Small intestine (tissue), 7 donors: ENCODE results near the gene TOMM20L. TPM values are rescaled to one million over a fixed set of nuclear protein-coding genes. Genes with fewer than 3 reads are reported as not detected.
"Not testable (repeated sequence)": the region's sequence is repeated elsewhere in the genome, so short reads cannot be mapped to it uniquely, and the experiment has no call there.

Experiments used
- DNase-seq, 2 donors: peaks; one replicate each; pipeline versions ENCODE4 v3.0.0 to v3.0.0-alpha.2; 2013
- FAIRE-seq: peaks from 2 replicates; lab custom pipeline; 2012; peaks lifted over from hg19 to GRCh38; lab: Jason Lieb, UNC
- H3K27ac ChIP-seq, 3 donors: one replicate each; pipeline ENCODE4 v1.5.1; 2013; ENCODE audit warnings: low read length in 2 of 3, mild to moderate bottlenecking in 2 of 3, control low read depth in 1 of 3, inconsistent platforms in 1 of 3, low read depth in 1 of 3, moderate library complexity in 1 of 3
- H3K27me3 ChIP-seq, 3 donors: one replicate each; pipeline ENCODE4 v1.6.1; 2013; ENCODE audit warnings: low read length in 3 of 3, inconsistent platforms in 1 of 3; ENCODE audit not compliant: control insufficient read depth in 3 of 3, insufficient read depth in 3 of 3
- H3K36me3 ChIP-seq, 3 donors: one replicate each; pipeline ENCODE4 v1.6.1; 2013; ENCODE audit warnings: low read length in 3 of 3, inconsistent platforms in 1 of 3, low read depth in 1 of 3, mild to moderate bottlenecking in 1 of 3, moderate library complexity in 1 of 3; ENCODE audit not compliant: control insufficient read depth in 3 of 3, insufficient read depth in 2 of 3
- H3K4me1 ChIP-seq, 3 donors: one replicate each; pipeline ENCODE4 v1.6.1; 2013; ENCODE audit warnings: low read length in 2 of 3, inconsistent platforms in 1 of 3, low read depth in 1 of 3, mild to moderate bottlenecking in 1 of 3, moderate library complexity in 1 of 3; ENCODE audit not compliant: control insufficient read depth in 3 of 3, insufficient read depth in 2 of 3
- H3K4me3 ChIP-seq, 3 donors: one replicate each; pipeline ENCODE4 v1.5.1; 2013; ENCODE audit warnings: low read length in 3 of 3, control low read depth in 1 of 3, inconsistent platforms in 1 of 3, low read depth in 1 of 3, mild to moderate bottlenecking in 1 of 3, moderate library complexity in 1 of 3
- H3K9me3 ChIP-seq, 2 donors: one replicate each; pipeline ENCODE4 v1.6.1; 2013; ENCODE audit warnings: low read depth in 1 of 2, low read length in 1 of 2; ENCODE audit not compliant: control insufficient read depth in 2 of 2, insufficient read depth in 1 of 2
- WGBS, 3 donors: extraction: QIAGEN DNeasy Blood & Tissue Kit; methylation state at CpG; one replicate each; pipeline ENCODE4 v1.1.7; 2013; 5-methylcytosine and 5-hydroxymethylcytosine counted together
- polyA plus RNA-seq, 4 donors: library from polyadenylated mRNA; stranded (reverse) in 3 of 4; unstranded in 1 of 4; fragments of 200-250 nt in 3 of 4; fragments of 120-200 nt in 1 of 4; gene quantifications; one replicate each; pipeline versions ENCODE4 v1.2.1 to v1.2.3, GENCODE V29; 2013
- donor health status: healthy with polysubstance abuse.
- donor health status: control.
- donor health status: control.
- donor health status: Bipolar disorder and iron deficiency.
- donor health status: healthy.

The TOMM20L gene
- polyA plus RNA-seq, 4 donors = 0.38 TPM; not detected in 3

DNA sequence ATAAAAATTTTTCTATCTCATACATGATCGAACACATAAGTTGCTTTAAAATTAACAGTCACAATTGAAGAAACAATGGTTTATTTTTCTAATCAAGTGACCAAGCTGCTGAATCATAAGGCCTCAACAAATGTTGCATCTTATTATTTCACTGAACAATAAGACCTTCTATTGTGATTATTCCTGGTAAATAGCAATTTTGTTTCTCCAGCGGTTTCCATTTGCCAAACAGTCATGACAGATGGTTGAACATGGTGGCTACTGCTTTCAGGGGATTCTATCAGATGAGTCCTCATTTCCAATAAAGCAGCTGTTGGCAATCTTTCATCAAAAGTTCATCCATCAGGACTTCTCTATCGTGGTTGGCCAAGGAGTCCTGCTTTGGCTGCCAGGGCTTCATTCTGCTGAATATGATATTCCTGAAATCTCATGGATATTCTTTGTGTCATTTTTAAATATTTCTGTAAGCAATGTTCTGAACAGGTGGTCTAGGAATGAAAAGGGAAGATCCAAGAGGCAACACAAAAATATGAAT lies 13.0 kb downstream of the TOMM20L start:
- Histone ChIP-seq H3K4me1 (no peaks in the 10 kb centered on the region), H3K27ac (no peak overlapping the region), H3K27me3 (no peaks in the 10 kb centered on the region), H3K36me3 (peaks cover 6 to 26% (median 7%) of the 10 kb centered on the region in 3 donors), H3K4me3 (no peak overlapping the region), H3K9me3 (no peaks in the 10 kb centered on the region)
- FAIRE-seq = no peak
- DNase-seq = no peak
- 94 to 98% (median 97%) methylated on average over 3 of the region's 3 CpGs for WGBS, 3 donors

DNA sequence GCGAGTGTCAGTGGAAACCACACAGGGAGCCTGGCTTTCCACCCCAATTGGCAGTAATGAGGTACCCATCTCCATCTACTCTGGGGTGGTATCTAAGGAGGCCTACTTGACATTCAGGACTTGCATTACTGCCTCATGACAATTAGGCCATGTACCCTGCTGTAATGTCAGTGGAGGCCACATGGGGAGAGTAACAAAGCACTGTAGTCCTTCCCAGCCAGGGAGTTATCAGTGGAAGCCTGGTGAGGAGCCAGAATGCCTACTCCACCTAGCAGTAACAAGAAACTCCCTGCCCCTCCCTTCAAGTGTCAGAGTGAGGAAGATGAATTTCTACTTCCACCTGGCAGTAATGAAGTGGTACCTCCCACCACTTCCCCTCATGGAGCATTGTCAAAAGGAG lies 19.1 kb downstream of the TOMM20L start:
- Histone ChIP-seq H3K4me1 (no peaks in the 10 kb centered on the region), H3K27ac (no peak overlapping the region), H3K36me3 (peaks cover 3 to 41% (median 8%) of the 10 kb centered on the region in 3 donors), H3K27me3 (no peaks in the 10 kb centered on the region), H3K4me3 (no peak overlapping the region), H3K9me3 (peaks cover 0 to 6% of the 10 kb centered on the region in 2 donors)
- peak in 1 of 2 donors; percentile 20 for DNase-seq
- 88 to 96% (median 94%) methylated on average over 1 of the region's 1 CpG for WGBS, 3 donors
- FAIRE-seq = no peak

DNA sequence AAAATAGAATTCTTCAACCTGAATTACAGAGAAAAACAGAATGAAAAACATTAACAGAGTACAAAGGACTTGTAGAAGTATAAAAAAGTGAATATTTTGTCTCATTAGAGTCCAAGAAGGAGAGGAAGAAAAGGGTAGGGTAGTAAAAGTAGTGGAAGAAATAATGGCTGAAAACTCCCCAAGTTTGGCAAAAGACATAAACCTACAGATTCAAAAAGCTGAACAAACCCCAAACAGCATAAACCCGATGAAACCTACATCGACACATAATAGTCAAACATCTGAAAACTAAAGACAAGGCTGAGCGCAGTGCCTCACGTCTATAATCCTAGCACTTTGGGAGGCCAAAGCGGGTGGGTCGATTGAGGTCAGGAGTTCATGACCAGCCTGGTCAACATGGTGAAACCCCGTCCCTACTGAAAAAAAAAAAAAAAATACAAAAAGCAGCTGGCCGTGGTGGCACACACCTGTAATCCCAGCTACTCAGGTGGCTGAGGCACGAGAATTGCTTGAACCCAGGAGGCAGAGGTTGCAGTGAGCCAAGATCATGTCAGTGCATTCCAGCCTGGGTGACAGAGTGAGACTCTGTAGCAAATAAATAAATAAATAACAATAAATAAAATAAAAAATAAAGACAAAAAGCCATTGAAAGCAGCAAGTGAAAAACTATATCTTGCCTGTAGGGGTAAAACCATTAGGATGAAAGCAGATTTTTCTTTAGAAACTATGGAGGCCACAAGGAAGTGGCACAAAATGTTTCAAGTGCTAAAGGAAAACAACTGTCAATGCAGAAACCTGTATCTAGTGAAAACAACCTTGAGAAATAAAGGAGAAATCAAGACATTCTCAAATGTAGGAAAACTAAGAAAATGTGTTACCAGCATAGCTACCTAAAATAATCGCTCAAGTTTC lies 20.2 kb downstream of the TOMM20L start:
- Histone ChIP-seq H3K27me3 (no peaks in the 10 kb centered on the region), H3K4me3 (no peak overlapping the region), H3K9me3 (peaks cover 0 to 6% of the 10 kb centered on the region in 2 donors), H3K27ac (no peak overlapping the region), H3K4me1 (no peaks in the 10 kb centered on the region), H3K36me3 (peaks cover 0 to 37% (median 6%) of the 10 kb centered on the region in 3 donors)
- FAIRE-seq (no peak), DNase-seq (no peak)
- 97 to 100% (median 97%) methylated on average over 10 of the region's 10 CpGs for WGBS, 3 donors

DNA sequence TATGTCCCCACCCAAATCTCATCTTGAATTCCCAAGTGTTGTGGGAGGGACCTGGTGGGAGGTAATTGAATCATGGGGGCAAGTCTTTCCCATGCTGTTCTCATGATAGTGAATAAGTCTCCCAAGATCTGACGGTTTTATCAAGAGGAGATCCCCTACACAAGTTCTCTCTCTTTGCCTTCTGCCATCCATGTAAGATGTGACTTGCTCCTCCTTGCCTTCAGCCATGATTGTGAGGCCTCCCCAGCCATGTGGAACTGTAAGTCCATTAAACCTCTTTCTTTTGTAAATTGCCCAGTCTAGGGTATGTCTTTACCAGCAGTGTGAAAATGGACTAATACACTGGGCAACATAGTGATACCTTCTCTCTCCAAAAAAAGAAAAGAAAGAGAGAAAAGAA lies 21.2 kb downstream of the TOMM20L start:
- peaks cover 0 to 29% (median 2%) of the 10 kb centered on the region in 3 donors for H3K36me3 ChIP-seq
- WGBS, 3 donors = 94 to 100% (median 95%) methylated on average over 1 of the region's 1 CpG
- not testable (repeated sequence) for FAIRE-seq, DNase-seq, H3K27ac ChIP-seq, H3K27me3 ChIP-seq, H3K4me3 ChIP-seq, H3K4me1 ChIP-seq, H3K9me3 ChIP-seq

DNA sequence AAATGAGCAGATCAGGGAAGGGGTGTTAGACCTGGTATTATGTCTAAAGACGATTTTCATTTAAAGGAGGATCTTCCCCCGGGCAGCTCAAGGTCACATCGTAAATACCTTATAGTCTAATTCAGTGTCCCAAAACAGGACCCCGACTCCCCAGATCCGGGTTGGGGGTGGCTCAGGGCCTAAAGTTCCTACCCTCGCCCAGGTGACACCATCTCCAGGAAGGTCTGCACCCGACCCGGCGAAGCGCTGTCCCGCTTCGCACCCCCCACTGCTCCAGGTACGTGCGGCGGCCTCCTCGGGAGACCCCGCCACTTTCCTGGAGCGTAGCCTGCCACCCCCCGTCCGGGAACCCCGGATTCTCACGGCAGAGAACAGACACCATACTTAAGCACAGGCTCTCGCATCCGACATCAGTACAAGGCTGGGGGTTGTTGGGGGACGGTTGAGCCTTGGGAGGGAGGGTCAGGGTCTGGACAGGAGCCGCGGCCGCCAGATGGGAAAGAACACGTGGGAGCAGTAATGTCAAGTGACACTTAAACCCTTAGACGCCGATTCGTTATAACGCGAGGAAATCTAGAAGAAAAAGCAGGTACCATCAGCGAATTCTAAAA lies 31.0 kb downstream of the TOMM20L start:
- peak; percentile 61 to 87 for DNase-seq
- peaks cover 0 to 7% (median 2%) of the 10 kb centered on the region in 3 donors for H3K36me3 ChIP-seq
- peak overlapping the region; percentile 68 to 84 (median 78) for H3K4me3 ChIP-seq
- FAIRE-seq = no peak
- H3K4me1 ChIP-seq = peaks cover 0 to 4% (median 0%) of the 10 kb centered on the region in 3 donors
- H3K9me3 ChIP-seq = no peaks in the 10 kb centered on the region
- 0 to 1% (median 0%) methylated on average over 35 of the region's 35 CpGs for WGBS, 3 donors
- H3K27ac ChIP-seq = peak overlapping the region; percentile 61 to 92 (median 88)
- H3K27me3 ChIP-seq = no peaks in the 10 kb centered on the region

DNA sequence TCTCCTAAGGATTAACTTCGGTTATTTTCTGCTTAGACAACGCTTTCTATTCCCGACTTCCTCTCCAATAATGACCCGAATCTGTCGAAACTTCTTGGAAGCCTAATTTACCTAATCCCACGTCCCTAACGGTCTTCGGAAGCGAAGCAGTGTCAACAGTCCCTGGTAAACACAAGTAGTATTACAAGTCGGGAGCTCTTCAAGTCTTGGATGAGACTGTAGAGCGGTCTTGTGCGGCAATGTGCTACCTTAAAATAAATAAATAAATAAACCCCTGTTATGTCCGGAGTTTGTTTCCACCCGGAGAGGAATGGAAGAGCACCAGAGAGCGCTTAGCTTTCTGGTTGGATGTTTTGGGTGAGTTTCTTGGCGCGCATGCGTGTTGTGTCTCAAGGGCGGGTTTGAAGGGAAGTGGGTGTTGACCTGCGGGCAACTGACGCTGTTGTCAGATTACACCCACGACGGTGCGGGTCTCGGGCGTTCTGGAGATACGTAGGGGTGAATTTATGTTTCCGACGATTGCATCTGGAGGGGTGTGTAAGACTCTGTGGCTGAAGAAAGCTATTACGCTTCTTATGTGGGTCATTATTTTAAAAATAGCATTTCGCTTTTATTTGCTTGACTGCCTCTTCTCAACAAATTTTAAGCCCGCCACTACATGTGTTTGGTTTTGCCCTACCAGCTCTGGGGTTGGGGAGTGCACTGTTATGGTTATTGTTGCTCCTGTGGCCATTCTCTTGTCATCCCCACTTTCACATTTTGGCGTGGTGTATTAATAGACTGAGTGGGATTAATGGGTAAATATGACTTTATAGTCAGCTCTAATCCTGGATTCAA lies 31.8 kb downstream of the TOMM20L start, which contains the start of the genes KIAA0586 and TIMM9:
TSS of gene KIAA0586 (plus strand) at position 439 of the 837 bp plus-strand sequence. CDS start 546 bp downstream, outside the sequence.
TSS of gene TIMM9 (minus strand) at position 251 of the 837 bp plus-strand sequence. CDS start 15,586 bp downstream, outside the sequence.
- peak; percentile 98 to 99 for DNase-seq
- 0% methylated on average over 33 of the region's 33 CpGs for WGBS, 3 donors
- no peaks in the 10 kb centered on the region for H3K27me3 ChIP-seq
- H3K36me3 ChIP-seq = peaks cover 0 to 4% (median 2%) of the 10 kb centered on the region in 3 donors
- peak within 1 kb of the TSS; percentile 77 to 92 (median 88) for H3K27ac ChIP-seq
- no peaks in the 10 kb centered on the region for H3K9me3 ChIP-seq
- no peak for FAIRE-seq
- H3K4me1 ChIP-seq = peaks cover 0 to 4% (median 0%) of the 10 kb centered on the region in 3 donors
- peak within 1 kb of the TSS; percentile 68 to 84 (median 78) for H3K4me3 ChIP-seq

DNA sequence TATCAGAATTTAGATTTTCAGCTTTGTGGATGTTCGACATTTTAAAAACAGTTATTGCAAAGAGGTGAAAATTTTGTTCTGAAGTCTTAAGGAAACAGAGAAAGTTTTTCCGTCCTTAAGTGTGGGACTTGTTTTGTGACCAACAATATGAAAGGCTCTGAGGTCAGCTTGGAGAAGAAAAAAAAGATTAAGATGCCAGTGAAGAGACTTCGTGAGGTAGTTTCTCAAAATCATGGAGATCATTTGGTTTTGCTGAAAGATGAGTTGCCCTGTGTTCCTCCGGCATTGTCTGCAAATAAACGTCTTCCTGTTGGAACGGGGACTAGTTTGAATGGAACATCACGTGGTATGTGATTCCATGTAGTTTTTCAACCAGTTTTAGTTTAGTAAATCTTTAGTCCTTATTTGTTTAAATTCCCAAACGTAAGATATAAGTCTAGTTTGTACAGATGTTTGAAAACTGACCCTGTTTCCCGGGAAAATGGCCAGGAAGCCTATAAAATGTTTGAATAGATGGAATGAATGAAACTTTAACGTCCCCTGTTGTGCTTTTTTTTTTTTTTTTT lies 32.5 kb downstream of the TOMM20L start:
- no peak for FAIRE-seq
- no peaks in the 10 kb centered on the region for H3K9me3 ChIP-seq
- H3K4me3 ChIP-seq = peak overlapping the region in 2 of 3 donors; percentile 68 to 78
- H3K27ac ChIP-seq = peak overlapping the region in 2 of 3 donors; percentile 79 to 92
- H3K4me1 ChIP-seq = peaks cover 0 to 4% (median 0%) of the 10 kb centered on the region in 3 donors
- WGBS, 3 donors = 0 to 1% (median 1%) methylated on average over 10 of the region's 10 CpGs
- DNase-seq = peak; percentile 33 to 62
- peaks cover 0 to 6% (median 2%) of the 10 kb centered on the region in 3 donors for H3K36me3 ChIP-seq
- no peaks in the 10 kb centered on the region for H3K27me3 ChIP-seq
